Panc1 (cell line): Measurements from ENCODE around the gene SRRM4. TPM values are rescaled to one million over a fixed set of nuclear protein-coding genes. Genes with fewer than 3 reads are reported as not detected.

Experiments
- ATAC-seq: fragments of 200-7000 bp; cut with Tn5 transposase; 2 replicates; pipeline ENCODE4 v1.9.1; 2020; ENCODE audit warnings: mild to moderate bottlenecking, moderate library complexity
- BruUV-seq: library from RNA; stranded (reverse); fragments of 400-500 nt; replicated peaks from 2 replicates; lab custom pipeline; 2021; lab: Mats Ljungman, UMichigan
- CTCF ChIA-PET: fragments of 300-600 bp; sonication (Branson Sonifier 250); formaldehyde crosslinking; loops from one replicate; lab custom pipeline; 2022; ENCODE audit warnings: antibody characterized with exemption; lab: Charles Lee
- POLR2A ChIA-PET: fragments of 300-600 bp; sonication (Branson Sonifier 250); formaldehyde crosslinking; loops from one replicate; lab custom pipeline; 2022; ENCODE audit warnings: antibody characterized with exemption; lab: Charles Lee
- DNase-seq: peaks from one replicate; pipeline ENCODE4 v3.0.0-alpha.2; 2010; ENCODE audit warnings: low read depth, low spot score
- H3K27ac ChIP-seq: 2 replicates; pipeline ENCODE4 v1.5.1; 2011; ENCODE audit warnings: mild to moderate bottlenecking, low read length, inconsistent platforms
- H3K27me3 ChIP-seq: fragments of 200-500 bp; sonication (Bioruptor generic); 2 replicates; pipeline ENCODE4 v1.6.0; 2014; ENCODE audit warnings: low read length, inconsistent platforms; ENCODE audit not compliant: control insufficient read depth, insufficient read depth
- H3K36me3 ChIP-seq: fragments of 200-500 bp; sonication (Bioruptor generic); 2 replicates; pipeline ENCODE4 v1.5.1; 2014; ENCODE audit warnings: inconsistent platforms, mild to moderate bottlenecking, low read length, moderate library complexity; ENCODE audit not compliant: control insufficient read depth, insufficient read depth
- H3K4me1 ChIP-seq: 2 replicates; pipeline ENCODE4 v1.5.1; 2011; ENCODE audit warnings: inconsistent platforms, mild to moderate bottlenecking, low read length, moderate library complexity; ENCODE audit not compliant: control insufficient read depth, insufficient read depth
- H3K4me3 ChIP-seq, 2 experiments: 2 replicates each; pipeline ENCODE4 v1.5.1; 2011 to 2012; ENCODE audit warnings: low read depth in 2 of 2, low read length in 2 of 2, mild to moderate bottlenecking in 2 of 2, inconsistent platforms in 1 of 2, moderate library complexity in 1 of 2
- H3K9me3 ChIP-seq: fragments of 200-500 bp; sonication (Bioruptor generic); 2 replicates; pipeline ENCODE4 v1.5.1; 2014; ENCODE audit warnings: low read depth, mild to moderate bottlenecking, inconsistent platforms, low read length, moderate library complexity; ENCODE audit not compliant: control insufficient read depth, insufficient read depth
- POLR2AphosphoS5 ChIP-seq: IDR thresholded peaks from 2 replicates; pipeline ENCODE4 v1.6.1; 2012; ENCODE audit warnings: mild to moderate bottlenecking, low read depth, low read length, moderate library complexity
- SIN3A ChIP-seq: IDR thresholded peaks from 2 replicates; pipeline ENCODE4 v1.6.1; 2012; ENCODE audit warnings: low read depth, mild to moderate bottlenecking, low read length, moderate library complexity, borderline replicate concordance; ENCODE audit not compliant: insufficient read depth
- TCF7L2 ChIP-seq: IDR thresholded peaks from 2 replicates; pipeline ENCODE4 v1.6.1; 2011; ENCODE audit warnings: mild to moderate bottlenecking, low read depth, low read length, inconsistent platforms
- in situ Hi-C: cut with HindIII; loops from 2 replicates; pipeline ENCODE4 v1.10.0; 2016; ENCODE audit warnings: low sequenced_read_pairs, low pct_unique_long_range_greater_than_20kb
- intact Hi-C: fragments of 100-400 bp; cut with micrococcal nuclease; formaldehyde crosslinking; loops from one replicate; pipeline ENCODE4 v1.10.0; 2022; ENCODE audit not compliant: unreplicated experiment
- total RNA-seq: library from RNA; stranded (reverse); gene quantifications from one replicate; pipeline ENCODE4 v1.2.1, GENCODE V29; 2021; ENCODE audit not compliant: unreplicated experiment
- TF ChIP-seq, protein P1 (sequence below): fragments of 450-650 bp; IDR thresholded peaks from 2 replicates; pipeline ENCODE4 v1.5.1; 2017; ENCODE audit warnings: mild to moderate bottlenecking
- TF ChIP-seq, protein P2 (sequence below), 2 experiments: IDR thresholded peaks; 2 replicates each; pipeline ENCODE4 v1.6.1; 2011 to 2012; ENCODE audit warnings: low read depth in 2 of 2, control low read depth in 1 of 2, low read length in 1 of 2, mild to moderate bottlenecking in 1 of 2, moderate library complexity in 1 of 2; ENCODE audit not compliant: insufficient read depth in 1 of 2

Gene SRRM4
- total RNA-seq, 1 experiment from 2014 or later, result not detected

DNA sequence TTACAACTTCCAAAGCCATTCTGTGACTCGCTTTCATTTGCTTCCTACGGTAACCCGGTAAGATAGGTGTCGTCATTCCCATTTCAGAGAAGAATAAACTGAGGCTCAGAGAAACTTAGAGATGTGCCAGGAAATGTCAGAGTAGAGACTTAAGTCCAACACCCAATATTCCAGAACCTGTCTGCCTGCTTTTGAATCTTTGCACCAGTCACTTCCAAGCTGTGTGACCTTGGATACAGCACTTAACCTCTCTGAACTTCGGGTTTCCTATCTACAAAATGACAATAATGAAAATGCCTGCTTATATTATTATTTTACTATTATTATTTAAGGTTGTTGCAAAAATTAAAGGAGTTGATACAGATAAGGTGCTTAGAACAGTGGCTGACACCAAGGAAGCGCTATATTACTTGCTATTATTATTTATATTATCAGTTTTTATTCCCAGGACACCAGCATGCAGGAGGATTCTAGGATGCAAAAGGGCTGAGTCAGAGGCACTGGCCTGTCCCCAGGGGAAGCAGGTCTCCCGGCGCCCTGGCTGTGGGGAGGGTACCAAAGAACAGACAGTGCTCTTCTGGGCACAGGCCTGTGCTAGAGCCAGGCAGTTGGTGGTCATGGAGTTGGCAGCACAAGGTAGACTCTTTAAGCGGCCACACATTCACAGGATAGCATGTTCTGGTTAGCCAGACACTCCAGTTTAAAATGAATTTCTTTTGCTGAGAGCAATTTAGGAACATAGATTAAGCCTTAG is 202.8 kb downstream of the SRRM4 start:
- Histone ChIP-seq H3K4me1 (peaks cover 10% of the 10 kb centered on the region; the same call in 1 of the 2 replicates), H3K36me3 (no peaks in the 10 kb centered on the region), H3K4me3 (no peak overlapping the region), H3K27ac (no peak overlapping the region), H3K27me3 (no peaks in the 10 kb centered on the region), H3K9me3 (no peaks in the 10 kb centered on the region)
- intact Hi-C loops (no loop called here), in situ Hi-C loops (no loop called here)
- DNase-seq, result no peak
- POLR2A ChIA-PET, result no interaction called here
- ATAC-seq, result no peak
- no TSS peak for BruUV-seq
- TF ChIP-seq TCF7L2 (no peak), SIN3A (no peak), POLR2AphosphoS5 (no peak)
- TF ChIP-seq, protein P1, sequence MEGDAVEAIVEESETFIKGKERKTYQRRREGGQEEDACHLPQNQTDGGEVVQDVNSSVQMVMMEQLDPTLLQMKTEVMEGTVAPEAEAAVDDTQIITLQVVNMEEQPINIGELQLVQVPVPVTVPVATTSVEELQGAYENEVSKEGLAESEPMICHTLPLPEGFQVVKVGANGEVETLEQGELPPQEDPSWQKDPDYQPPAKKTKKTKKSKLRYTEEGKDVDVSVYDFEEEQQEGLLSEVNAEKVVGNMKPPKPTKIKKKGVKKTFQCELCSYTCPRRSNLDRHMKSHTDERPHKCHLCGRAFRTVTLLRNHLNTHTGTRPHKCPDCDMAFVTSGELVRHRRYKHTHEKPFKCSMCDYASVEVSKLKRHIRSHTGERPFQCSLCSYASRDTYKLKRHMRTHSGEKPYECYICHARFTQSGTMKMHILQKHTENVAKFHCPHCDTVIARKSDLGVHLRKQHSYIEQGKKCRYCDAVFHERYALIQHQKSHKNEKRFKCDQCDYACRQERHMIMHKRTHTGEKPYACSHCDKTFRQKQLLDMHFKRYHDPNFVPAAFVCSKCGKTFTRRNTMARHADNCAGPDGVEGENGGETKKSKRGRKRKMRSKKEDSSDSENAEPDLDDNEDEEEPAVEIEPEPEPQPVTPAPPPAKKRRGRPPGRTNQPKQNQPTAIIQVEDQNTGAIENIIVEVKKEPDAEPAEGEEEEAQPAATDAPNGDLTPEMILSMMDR, result no peak
- TF ChIP-seq, protein P2, sequence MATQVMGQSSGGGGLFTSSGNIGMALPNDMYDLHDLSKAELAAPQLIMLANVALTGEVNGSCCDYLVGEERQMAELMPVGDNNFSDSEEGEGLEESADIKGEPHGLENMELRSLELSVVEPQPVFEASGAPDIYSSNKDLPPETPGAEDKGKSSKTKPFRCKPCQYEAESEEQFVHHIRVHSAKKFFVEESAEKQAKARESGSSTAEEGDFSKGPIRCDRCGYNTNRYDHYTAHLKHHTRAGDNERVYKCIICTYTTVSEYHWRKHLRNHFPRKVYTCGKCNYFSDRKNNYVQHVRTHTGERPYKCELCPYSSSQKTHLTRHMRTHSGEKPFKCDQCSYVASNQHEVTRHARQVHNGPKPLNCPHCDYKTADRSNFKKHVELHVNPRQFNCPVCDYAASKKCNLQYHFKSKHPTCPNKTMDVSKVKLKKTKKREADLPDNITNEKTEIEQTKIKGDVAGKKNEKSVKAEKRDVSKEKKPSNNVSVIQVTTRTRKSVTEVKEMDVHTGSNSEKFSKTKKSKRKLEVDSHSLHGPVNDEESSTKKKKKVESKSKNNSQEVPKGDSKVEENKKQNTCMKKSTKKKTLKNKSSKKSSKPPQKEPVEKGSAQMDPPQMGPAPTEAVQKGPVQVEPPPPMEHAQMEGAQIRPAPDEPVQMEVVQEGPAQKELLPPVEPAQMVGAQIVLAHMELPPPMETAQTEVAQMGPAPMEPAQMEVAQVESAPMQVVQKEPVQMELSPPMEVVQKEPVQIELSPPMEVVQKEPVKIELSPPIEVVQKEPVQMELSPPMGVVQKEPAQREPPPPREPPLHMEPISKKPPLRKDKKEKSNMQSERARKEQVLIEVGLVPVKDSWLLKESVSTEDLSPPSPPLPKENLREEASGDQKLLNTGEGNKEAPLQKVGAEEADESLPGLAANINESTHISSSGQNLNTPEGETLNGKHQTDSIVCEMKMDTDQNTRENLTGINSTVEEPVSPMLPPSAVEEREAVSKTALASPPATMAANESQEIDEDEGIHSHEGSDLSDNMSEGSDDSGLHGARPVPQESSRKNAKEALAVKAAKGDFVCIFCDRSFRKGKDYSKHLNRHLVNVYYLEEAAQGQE (IDR thresholded peaks at IDR 0.05; ENCODE audit: insufficient read depth in 1 of 2, low read depth in 2 of 2, low read length in 1 of 2), result no peak
- CTCF ChIA-PET, result no interaction called here

DNA sequence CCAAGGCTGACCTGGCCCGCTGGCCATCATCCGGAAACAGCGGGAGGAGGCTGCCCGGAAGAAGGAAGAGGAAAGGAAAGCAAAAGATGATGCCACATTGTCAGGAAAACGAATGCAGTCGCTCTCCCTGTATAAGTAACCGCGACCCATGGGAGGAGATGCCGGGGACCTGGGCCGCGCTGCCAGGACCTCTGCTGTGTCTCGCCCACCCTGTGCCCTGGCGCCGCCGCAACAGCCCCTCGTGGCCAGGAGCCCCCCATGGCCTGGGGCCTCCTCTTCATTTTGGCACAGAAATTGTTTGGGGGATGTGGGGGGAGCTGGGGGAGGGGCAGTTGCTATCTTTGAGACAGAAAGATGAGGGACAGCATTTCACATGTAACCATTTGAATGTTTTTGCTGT is 213.9 kb downstream of the SRRM4 start:
- ATAC-seq, result no peak
- in situ Hi-C loops, result no loop called here
- H3K4me3 ChIP-seq, result no peak overlapping the region
- no peaks in the 10 kb centered on the region for H3K27me3 ChIP-seq
- DNase-seq, result no peak
- intact Hi-C loops, result no loop called here
- H3K27ac ChIP-seq, result no peak overlapping the region
- TF ChIP-seq POLR2AphosphoS5 (no peak), TCF7L2 (no peak), SIN3A (no peak)
- TF ChIP-seq, protein P2 (IDR thresholded peaks at IDR 0.05; ENCODE audit: insufficient read depth in 1 of 2, low read depth in 2 of 2, low read length in 1 of 2), result no peak
- TF ChIP-seq, protein P1, result no peak
- no peaks in the 10 kb centered on the region for H3K9me3 ChIP-seq
- ChIA-PET CTCF (no interaction called here), POLR2A (no interaction called here)
- no peaks in the 10 kb centered on the region for H3K36me3 ChIP-seq
- no peaks in the 10 kb centered on the region for H3K4me1 ChIP-seq
- no TSS peak for BruUV-seq
